Measurements from ENCODE around the gene POU2AF2. TPM values are rescaled to one million over a fixed set of nuclear protein-coding genes. Genes with fewer than 3 reads are reported as not detected.

POU2AF2 gene
- total and polyA plus RNA-seq, 4 donors = 0.26 to 0.29 TPM; not detected in 2

GRCh38 chr11:111297696-111298095 lies 52.2 kb downstream of the POU2AF2 start:
- Histone ChIP-seq H3K4me1 (ENCODE audit: control insufficient read depth in 5 of 5, insufficient read depth in 5 of 5, low read length in 5 of 5) (peaks cover 0 to 27% (median 9%) of the 10 kb centered on the region in 5 donors), H3K9me3 (ENCODE audit: control insufficient read depth in 4 of 4, insufficient read depth in 3 of 4, low read length in 3 of 4) (no peaks in the 10 kb centered on the region), H3K9ac (ENCODE audit: insufficient read depth in 1 of 2, low read length in 2 of 2) (no peak overlapping the region), H3K27me3 (ENCODE audit: control insufficient read depth in 3 of 3, insufficient read depth in 3 of 3, low read length in 2 of 3) (no peaks in the 10 kb centered on the region), H3K36me3 (ENCODE audit: control insufficient read depth in 4 of 4, insufficient read depth in 4 of 4, low read length in 4 of 4) (no peaks in the 10 kb centered on the region), H3K27ac (ENCODE audit: low read depth in 1 of 2, low read length in 1 of 2) (no peak overlapping the region), H3K4me3 (no peak overlapping the region)
- no peak for ATAC-seq (ENCODE audit: insufficient read depth, low FRiP score)
- DNase-seq = no peak
- TF ChIP-seq CTCF (IDR thresholded peaks at IDR 0.05; ENCODE audit: control extremely low read depth, extremely low read depth) = no peak
- whole genome bisulfite sequencing, 2 donors = 95 to 96% methylated on average over 10 of the region's 10 CpGs

- Histone ChIP-seq H3K4me3 (peak within 1 kb of the TSS; percentile 47), H3K4me1 (ENCODE audit: control insufficient read depth in 5 of 5, insufficient read depth in 5 of 5, low read length in 5 of 5) (peaks cover 0 to 36% (median 14%) of the 10 kb centered on the region in 5 donors), H3K27ac (ENCODE audit: low read depth in 1 of 2, low read length in 1 of 2) (peak within 1 kb of the TSS in 1 of 2 donors; percentile 89), H3K9ac (ENCODE audit: insufficient read depth in 1 of 2, low read length in 2 of 2) (peak within 1 kb of the TSS in 1 of 2 donors; percentile 49), H3K36me3 (ENCODE audit: control insufficient read depth in 4 of 4, insufficient read depth in 4 of 4, low read length in 4 of 4) (no peaks in the 10 kb centered on the region), H3K9me3 (ENCODE audit: control insufficient read depth in 4 of 4, insufficient read depth in 3 of 4, low read length in 3 of 4) (no peaks in the 10 kb centered on the region), H3K27me3 (ENCODE audit: control insufficient read depth in 3 of 3, insufficient read depth in 3 of 3, low read length in 2 of 3) (no peaks in the 10 kb centered on the region)
- ATAC-seq (ENCODE audit: insufficient read depth, low FRiP score) (peak; percentile 7), DNase-seq (no peak)
- no peak for TF ChIP-seq CTCF (IDR thresholded peaks at IDR 0.05; ENCODE audit: control extremely low read depth, extremely low read depth)
- 9 to 11% methylated on average over 51 to 57 of the region's 57 CpGs for WGBS, 2 donors
Observed at GRCh38 chr11:111298413-111299100, 53.0 kb downstream of the POU2AF2 start, which contains the start of gene POU2AF3. TSS of gene POU2AF3 (plus strand) at chr11:111298546. CDS start at chr11:111298582, 36 bp downstream.

GRCh38 chr11:111299101-111300026 lies 53.8 kb downstream of the POU2AF2 start:
- DNase-seq = peak; percentile 75 to 80 (median 78)
- Histone ChIP-seq H3K27me3 (ENCODE audit: control insufficient read depth in 3 of 3, insufficient read depth in 3 of 3, low read length in 2 of 3) (no peaks in the 10 kb centered on the region), H3K9ac (ENCODE audit: insufficient read depth in 1 of 2, low read length in 2 of 2) (peak overlapping the region in 1 of 2 donors; percentile 49), H3K9me3 (ENCODE audit: control insufficient read depth in 4 of 4, insufficient read depth in 3 of 4, low read length in 3 of 4) (no peaks in the 10 kb centered on the region), H3K4me1 (ENCODE audit: control insufficient read depth in 5 of 5, insufficient read depth in 5 of 5, low read length in 5 of 5) (peaks cover 0 to 40% (median 14%) of the 10 kb centered on the region in 5 donors), H3K4me3 (peak overlapping the region; percentile 47), H3K36me3 (ENCODE audit: control insufficient read depth in 4 of 4, insufficient read depth in 4 of 4, low read length in 4 of 4) (no peaks in the 10 kb centered on the region), H3K27ac (ENCODE audit: low read depth in 1 of 2, low read length in 1 of 2) (peak overlapping the region in 1 of 2 donors; percentile 89)
- WGBS, 2 donors = 2 to 3% methylated on average over 77 of the region's 77 CpGs
- no peak for TF ChIP-seq CTCF (IDR thresholded peaks at IDR 0.05; ENCODE audit: control extremely low read depth, extremely low read depth)
- ATAC-seq (ENCODE audit: insufficient read depth, low FRiP score) = peak; percentile 76

All from lung (tissue), 12 donors.